Fibroblast of lung (primary cell): ENCODE data around the gene NEGR1. TPM values are rescaled to one million over a fixed set of nuclear protein-coding genes. Genes with fewer than 3 reads are reported as not detected.

Experiments
- DNase-seq, 2 donors: peaks; one replicate each; pipeline versions ENCODE4 v3.0.0 to v3.0.0-alpha.2; 2010; ENCODE audit warnings: low read depth in 2 of 2
- H2AFZ ChIP-seq: 2 replicates; pipeline ENCODE4 v1.5.1; 2012; ENCODE audit warnings: low read length, control low read depth, inconsistent platforms
- H3K27ac ChIP-seq: 2 replicates; pipeline ENCODE4 v1.5.1; 2011; ENCODE audit warnings: low read length, control low read depth; ENCODE audit not compliant: insufficient read depth
- H3K27me3 ChIP-seq: 2 replicates; pipeline ENCODE4 v1.5.1; 2011; ENCODE audit warnings: mild to moderate bottlenecking, low read length; ENCODE audit not compliant: control insufficient read depth, insufficient read depth
- H3K36me3 ChIP-seq: 2 replicates; pipeline ENCODE4 v1.5.1; 2011; ENCODE audit warnings: low read length; ENCODE audit not compliant: control insufficient read depth, insufficient read depth
- H3K4me1 ChIP-seq: 2 replicates; pipeline ENCODE4 v1.5.1; 2011; ENCODE audit warnings: low read length; ENCODE audit not compliant: control insufficient read depth, insufficient read depth; ENCODE audit errors: extremely low read depth
- H3K4me2 ChIP-seq: 2 replicates; pipeline ENCODE4 v1.5.1; 2011; ENCODE audit warnings: low read length, control low read depth; ENCODE audit not compliant: insufficient read depth; ENCODE audit errors: extremely low read depth
- H3K4me3 ChIP-seq, 4 experiments: fragments of 200-600 bp in 1 of 4; sonication (generic) in 1 of 4; replicated peaks in 1 of 4; 2 replicates each; pipeline ENCODE4 v1.5.1; 2011 to 2016; ENCODE audit warnings: low read length in 4 of 4, low read depth in 3 of 4, mild to moderate bottlenecking in 3 of 4, control low read depth in 2 of 4, inconsistent platforms in 1 of 4, mixed read lengths in 1 of 4; ENCODE audit not compliant: insufficient read depth in 1 of 4; ENCODE audit errors: control extremely low read depth in 1 of 4
- H3K79me2 ChIP-seq: 2 replicates; pipeline ENCODE4 v1.5.1; 2012; ENCODE audit warnings: mild to moderate bottlenecking, low read length, inconsistent platforms; ENCODE audit not compliant: control insufficient read depth, insufficient read depth
- H3K9ac ChIP-seq: 2 replicates; pipeline ENCODE4 v1.5.1; 2011; ENCODE audit warnings: mild to moderate bottlenecking, low read length, control low read depth; ENCODE audit not compliant: insufficient read depth
- H3K9me3 ChIP-seq: 2 replicates; pipeline ENCODE4 v1.5.1; 2012; ENCODE audit warnings: low read depth, low read length; ENCODE audit not compliant: control insufficient read depth, insufficient read depth
- H4K20me1 ChIP-seq: 2 replicates; pipeline ENCODE4 v1.5.1; 2011; ENCODE audit warnings: low read length; ENCODE audit not compliant: control insufficient read depth, insufficient read depth; ENCODE audit errors: extremely low read depth
- CTCF ChIP-seq, 2 donors: IDR thresholded peaks in 1 of 2; conservative IDR thresholded peaks in 1 of 2; 1 replicate in 1 of 2; 2 replicates in 1 of 2; pipeline ENCODE4 v1.5.1; 2011 to 2012; ENCODE audit warnings: low read length in 2 of 2, control low read depth in 1 of 2, inconsistent platforms in 1 of 2, low read depth in 1 of 2, mild to moderate bottlenecking in 1 of 2
- EZH2 ChIP-seq: IDR thresholded peaks from 2 replicates; pipeline ENCODE4 v1.5.1; 2012; ENCODE audit warnings: low read length, control low read depth, mild to moderate bottlenecking; ENCODE audit errors: missing control alignments
- polyA plus RNA-seq, 2 donors: library from polyadenylated mRNA; depleted of rRNA in 1 of 2; stranded (reverse) in 1 of 2; unstranded in 1 of 2; fragments of >200 nt; gene quantifications; 2 replicates each; pipeline ENCODE4 v1.2.1, GENCODE V29; 2011 to 2012; ENCODE audit warnings: missing spikeins in 1 of 2
- total RNA-seq: library from RNA; depleted of rRNA; stranded (reverse); fragments of >200 nt; gene quantifications from 2 replicates; pipeline ENCODE4 v1.2.1, GENCODE V29; 2014

Gene NEGR1
- total and polyA plus RNA-seq, 2 donors (not counting 1 experiment from before 2014, with no cell fraction given): 3.1 to 9.4 TPM

GRCh38 chr1:71362691-71363090, 919.6 kb downstream of the NEGR1 start:
- Histone ChIP-seq H3K9ac (no peak overlapping the region), H3K79me2 (no peaks in the 10 kb centered on the region), H3K27ac (no peak overlapping the region), H4K20me1 (no peaks in the 10 kb centered on the region), H3K4me3 (no peak overlapping the region), H3K27me3 (no peaks in the 10 kb centered on the region), H3K4me1 (no peaks in the 10 kb centered on the region), H3K4me2 (no peak overlapping the region), H2AFZ (no peak overlapping the region), H3K9me3 (no peaks in the 10 kb centered on the region), H3K36me3 (no peaks in the 10 kb centered on the region)
- TF ChIP-seq CTCF (conservative IDR thresholded peaks at IDR 0.05 in 1 of 2, IDR thresholded peaks at IDR 0.05 in 1 of 2; ENCODE audit: low read depth in 1 of 2, low read length in 2 of 2): no peak
- TF ChIP-seq EZH2: no peak
- peak in 1 of 2 donors; percentile 17 for DNase-seq

- Histone ChIP-seq H3K36me3 (no peaks in the 10 kb centered on the region), H3K79me2 (no peaks in the 10 kb centered on the region), H4K20me1 (no peaks in the 10 kb centered on the region), H3K27me3 (no peaks in the 10 kb centered on the region), H3K4me1 (no peaks in the 10 kb centered on the region), H3K27ac (no peak overlapping the region), H2AFZ (peak overlapping the region; percentile 3), H3K9me3 (no peaks in the 10 kb centered on the region), H3K4me2 (no peak overlapping the region), H3K9ac (no peak overlapping the region), H3K4me3 (no peak overlapping the region)
- no peak for DNase-seq
- TF ChIP-seq CTCF (conservative IDR thresholded peaks at IDR 0.05 in 1 of 2, IDR thresholded peaks at IDR 0.05 in 1 of 2; ENCODE audit: low read depth in 1 of 2, low read length in 2 of 2) (no peak), EZH2 (no peak)
Observed at GRCh38 chr1:71362076-71362475, 920.3 kb downstream of the NEGR1 start.

GRCh38 chr1:71357708-71358107, 924.6 kb downstream of the NEGR1 start:
- no peak overlapping the region for H3K4me2 ChIP-seq
- H3K79me2 ChIP-seq: no peaks in the 10 kb centered on the region
- no peaks in the 10 kb centered on the region for H3K36me3 ChIP-seq
- H3K27ac ChIP-seq: no peak overlapping the region
- TF ChIP-seq CTCF (conservative IDR thresholded peaks at IDR 0.05 in 1 of 2, IDR thresholded peaks at IDR 0.05 in 1 of 2; ENCODE audit: low read depth in 1 of 2, low read length in 2 of 2) (no peak), EZH2 (no peak)
- H3K27me3 ChIP-seq: no peaks in the 10 kb centered on the region
- no peak overlapping the region for H3K9ac ChIP-seq
- no peak overlapping the region for H3K4me3 ChIP-seq
- H2AFZ ChIP-seq: no peak overlapping the region
- H3K4me1 ChIP-seq: no peaks in the 10 kb centered on the region
- no peak for DNase-seq
- no peaks in the 10 kb centered on the region for H3K9me3 ChIP-seq
- no peaks in the 10 kb centered on the region for H4K20me1 ChIP-seq
